ENCODE data around the gene HOXA10. TPM values are rescaled to one million over a fixed set of nuclear protein-coding genes. Genes with fewer than 3 reads are reported as not detected.

HOXA10 gene
- polyA plus RNA-seq, 3 donors, result 0.09 to 3.2 (median 0.33) TPM

GRCh38 chr7:27198871-27199801 lies 25.0 kb upstream of the HOXA10 start:
- H3K4me1 ChIP-seq (ENCODE audit: control insufficient read depth in 1 of 2, insufficient read depth in 2 of 2, low read length in 2 of 2), result peaks cover 31 to 38% of the 10 kb centered on the region in 2 donors
- no peaks in the 10 kb centered on the region for H3K36me3 ChIP-seq (replicated peaks in 1 of 2; ENCODE audit: control insufficient read depth in 1 of 2, insufficient read depth in 2 of 2, low read length in 2 of 2)
- peaks cover 86 to 92% (median 89%) of the 10 kb centered on the region in 3 donors for H3K27me3 Mint-ChIP-seq (ENCODE audit: low read depth in 3 of 3)
- no peak overlapping the region for H3K27ac ChIP-seq (ENCODE audit: low read depth in 1 of 2, low read length in 2 of 2)
- intact Hi-C loops (cut with micrococcal nuclease), result loop anchor here (5.0 to 10.0 kb wide), 3 partner anchors 586 to 823 kb away; no protein-coding TSS in a partner anchor
- H3K4me2 ChIP-seq (replicated peaks; ENCODE audit: extremely low read depth, low read length, poor library complexity, severe bottlenecking), result peak overlapping the region; percentile 54
- H4K20me1 ChIP-seq (ENCODE audit: insufficient read depth, low read length), result no peaks in the 10 kb centered on the region
- no peak overlapping the region for H3K9ac ChIP-seq (ENCODE audit: insufficient read depth, low read length, poor library complexity, severe bottlenecking)
- 2% methylated on average over 89 of the region's 93 CpGs for WGBS (ENCODE audit: insufficient coverage)
- no peak for DNase-seq
- H3K9me3 ChIP-seq (replicated peaks in 1 of 2; ENCODE audit: control insufficient read depth in 1 of 2, insufficient read depth in 1 of 2, low read length in 2 of 2), result peaks cover 0 to 39% of the 10 kb centered on the region in 2 donors
- no peak for TF ChIP-seq CTCF (IDR thresholded peaks at IDR 0.05)
- H3K27me3 ChIP-seq (ENCODE audit: control insufficient read depth in 2 of 2, insufficient read depth in 2 of 2, low read length in 2 of 2), result peaks cover 87 to 94% of the 10 kb centered on the region in 2 donors
- no peak overlapping the region for H3K27ac Mint-ChIP-seq
- no peak overlapping the region for H3K4me3 ChIP-seq (replicated peaks in 1 of 3; ENCODE audit: low read depth in 2 of 3, low read length in 3 of 3)
- H3K4me1 Mint-ChIP-seq, result peaks cover 47% of the 10 kb centered on the region
- peaks cover 11 to 22% of the 10 kb centered on the region in 2 donors for H3K36me3 Mint-ChIP-seq
- H3K79me2 ChIP-seq (ENCODE audit: insufficient read depth, low read length), result no peaks in the 10 kb centered on the region
- peaks cover 0 to 40% (median 21%) of the 10 kb centered on the region in 7 donors for H3K9me3 Mint-ChIP-seq
- H3K4me3 Mint-ChIP-seq, result peak overlapping the region; percentile 67 to 84
- H2AFZ ChIP-seq (ENCODE audit: insufficient read depth, low read depth, low read length, poor library complexity, severe bottlenecking), result peak overlapping the region; percentile 19

GRCh38 chr7:27198138-27198841 lies 24.2 kb upstream of the HOXA10 start:
- peaks cover 2 to 37% of the 10 kb centered on the region in 2 donors for H3K9me3 ChIP-seq (replicated peaks in 1 of 2; ENCODE audit: control insufficient read depth in 1 of 2, insufficient read depth in 1 of 2, low read length in 2 of 2)
- DNase-seq, result no peak
- Mint-ChIP-seq H3K9me3 (peaks cover 0 to 43% (median 26%) of the 10 kb centered on the region in 7 donors), H3K36me3 (peaks cover 11 to 20% of the 10 kb centered on the region in 2 donors), H3K27me3 (ENCODE audit: low read depth in 3 of 3) (peaks cover 86 to 92% (median 89%) of the 10 kb centered on the region in 3 donors), H3K4me3 (peak overlapping the region in 1 of 2 donors; percentile 84), H3K27ac (no peak overlapping the region), H3K4me1 (peaks cover 53% of the 10 kb centered on the region)
- H3K36me3 ChIP-seq (replicated peaks in 1 of 2; ENCODE audit: control insufficient read depth in 1 of 2, insufficient read depth in 2 of 2, low read length in 2 of 2), result no peaks in the 10 kb centered on the region
- no peak overlapping the region for H2AFZ ChIP-seq (ENCODE audit: insufficient read depth, low read depth, low read length, poor library complexity, severe bottlenecking)
- no peak overlapping the region for H3K27ac ChIP-seq (ENCODE audit: low read depth in 1 of 2, low read length in 2 of 2)
- peaks cover 35 to 43% of the 10 kb centered on the region in 2 donors for H3K4me1 ChIP-seq (ENCODE audit: control insufficient read depth in 1 of 2, insufficient read depth in 2 of 2, low read length in 2 of 2)
- H3K4me2 ChIP-seq (replicated peaks; ENCODE audit: extremely low read depth, low read length, poor library complexity, severe bottlenecking), result peak overlapping the region; percentile 54
- no peak overlapping the region for H3K4me3 ChIP-seq (replicated peaks in 1 of 3; ENCODE audit: low read depth in 2 of 3, low read length in 3 of 3)
- H3K9ac ChIP-seq (ENCODE audit: insufficient read depth, low read length, poor library complexity, severe bottlenecking), result no peak overlapping the region
- intact Hi-C loops (cut with micrococcal nuclease), result loop anchor here (5.0 to 10.0 kb wide), 3 partner anchors 587 to 824 kb away; no protein-coding TSS in a partner anchor
- no peak for TF ChIP-seq CTCF (IDR thresholded peaks at IDR 0.05)
- H4K20me1 ChIP-seq (ENCODE audit: insufficient read depth, low read length), result no peaks in the 10 kb centered on the region
- 17% methylated on average over 23 of the region's 29 CpGs for WGBS (ENCODE audit: insufficient coverage)
- peaks cover 87 to 94% of the 10 kb centered on the region in 2 donors for H3K27me3 ChIP-seq (ENCODE audit: control insufficient read depth in 2 of 2, insufficient read depth in 2 of 2, low read length in 2 of 2)
- no peaks in the 10 kb centered on the region for H3K79me2 ChIP-seq (ENCODE audit: insufficient read depth, low read length)

Data from CD14-positive monocyte (primary cell).